Panc1 (cell line): ENCODE data around the gene CD37. TPM values are rescaled to one million over a fixed set of nuclear protein-coding genes. Genes with fewer than 3 reads are reported as not detected.

Source experiments
- ATAC-seq: fragments of 200-7000 bp; cut with Tn5 transposase; 2 replicates; pipeline ENCODE4 v1.9.1; 2020; ENCODE audit warnings: mild to moderate bottlenecking, moderate library complexity
- BruUV-seq: library from RNA; stranded (reverse); fragments of 400-500 nt; replicated peaks from 2 replicates; lab custom pipeline; 2021; lab: Mats Ljungman, UMichigan
- CTCF ChIA-PET: fragments of 300-600 bp; sonication (Branson Sonifier 250); formaldehyde crosslinking; loops from one replicate; lab custom pipeline; 2022; ENCODE audit warnings: antibody characterized with exemption; lab: Charles Lee
- POLR2A ChIA-PET: fragments of 300-600 bp; sonication (Branson Sonifier 250); formaldehyde crosslinking; loops from one replicate; lab custom pipeline; 2022; ENCODE audit warnings: antibody characterized with exemption; lab: Charles Lee
- DNase-seq: peaks from one replicate; pipeline ENCODE4 v3.0.0-alpha.2; 2010; ENCODE audit warnings: low read depth, low spot score
- H3K27ac ChIP-seq: 2 replicates; pipeline ENCODE4 v1.5.1; 2011; ENCODE audit warnings: mild to moderate bottlenecking, low read length, inconsistent platforms
- H3K27me3 ChIP-seq: fragments of 200-500 bp; sonication (Bioruptor generic); 2 replicates; pipeline ENCODE4 v1.6.0; 2014; ENCODE audit warnings: low read length, inconsistent platforms; ENCODE audit not compliant: control insufficient read depth, insufficient read depth
- H3K36me3 ChIP-seq: fragments of 200-500 bp; sonication (Bioruptor generic); 2 replicates; pipeline ENCODE4 v1.5.1; 2014; ENCODE audit warnings: inconsistent platforms, mild to moderate bottlenecking, low read length, moderate library complexity; ENCODE audit not compliant: control insufficient read depth, insufficient read depth
- H3K4me1 ChIP-seq: 2 replicates; pipeline ENCODE4 v1.5.1; 2011; ENCODE audit warnings: inconsistent platforms, mild to moderate bottlenecking, low read length, moderate library complexity; ENCODE audit not compliant: control insufficient read depth, insufficient read depth
- H3K4me3 ChIP-seq, 2 experiments: 2 replicates each; pipeline ENCODE4 v1.5.1; 2011 to 2012; ENCODE audit warnings: low read depth in 2 of 2, low read length in 2 of 2, mild to moderate bottlenecking in 2 of 2, inconsistent platforms in 1 of 2, moderate library complexity in 1 of 2
- H3K9me3 ChIP-seq: fragments of 200-500 bp; sonication (Bioruptor generic); 2 replicates; pipeline ENCODE4 v1.5.1; 2014; ENCODE audit warnings: low read depth, mild to moderate bottlenecking, inconsistent platforms, low read length, moderate library complexity; ENCODE audit not compliant: control insufficient read depth, insufficient read depth
- CTCF ChIP-seq: fragments of 450-650 bp; IDR thresholded peaks from 2 replicates; pipeline ENCODE4 v1.5.1; 2017; ENCODE audit warnings: mild to moderate bottlenecking
- POLR2AphosphoS5 ChIP-seq: IDR thresholded peaks from 2 replicates; pipeline ENCODE4 v1.6.1; 2012; ENCODE audit warnings: mild to moderate bottlenecking, low read depth, low read length, moderate library complexity
- REST ChIP-seq, 2 experiments: IDR thresholded peaks; 2 replicates each; pipeline ENCODE4 v1.6.1; 2011 to 2012; ENCODE audit warnings: low read depth in 2 of 2, control low read depth in 1 of 2, low read length in 1 of 2, mild to moderate bottlenecking in 1 of 2, moderate library complexity in 1 of 2; ENCODE audit not compliant: insufficient read depth in 1 of 2
- SIN3A ChIP-seq: IDR thresholded peaks from 2 replicates; pipeline ENCODE4 v1.6.1; 2012; ENCODE audit warnings: low read depth, mild to moderate bottlenecking, low read length, moderate library complexity, borderline replicate concordance; ENCODE audit not compliant: insufficient read depth
- TCF7L2 ChIP-seq: IDR thresholded peaks from 2 replicates; pipeline ENCODE4 v1.6.1; 2011; ENCODE audit warnings: mild to moderate bottlenecking, low read depth, low read length, inconsistent platforms
- in situ Hi-C: cut with HindIII; loops from 2 replicates; pipeline ENCODE4 v1.10.0; 2016; ENCODE audit warnings: low sequenced_read_pairs, low pct_unique_long_range_greater_than_20kb
- intact Hi-C: fragments of 100-400 bp; cut with micrococcal nuclease; formaldehyde crosslinking; loops from one replicate; pipeline ENCODE4 v1.10.0; 2022; ENCODE audit not compliant: unreplicated experiment
- total RNA-seq: library from RNA; stranded (reverse); gene quantifications from one replicate; pipeline ENCODE4 v1.2.1, GENCODE V29; 2021; ENCODE audit not compliant: unreplicated experiment

Gene CD37
- total RNA-seq, 1 experiment from 2014 or later: 0.33 TPM

GRCh38 chr19:49342291-49342721 lies 7.1 kb downstream of the CD37 start:
- Histone ChIP-seq H3K36me3 (no peaks in the 10 kb centered on the region; the same call in none of the 2 replicates), H3K9me3 (no peaks in the 10 kb centered on the region), H3K4me1 (peaks cover 3% of the 10 kb centered on the region; the same call in 1 of the 2 replicates), H3K4me3 (no peak overlapping the region), H3K27ac (no peak overlapping the region), H3K27me3 (no peaks in the 10 kb centered on the region)
- DNase-seq (no peak), ATAC-seq (no peak)
- in situ Hi-C loops (no loop called here), intact Hi-C loops (no loop called here)
- no TSS peak for BruUV-seq
- TF ChIP-seq SIN3A: no peak
- no peak for TF ChIP-seq CTCF
- no peak for TF ChIP-seq REST (IDR thresholded peaks at IDR 0.05; ENCODE audit: insufficient read depth in 1 of 2, low read depth in 2 of 2, low read length in 1 of 2)
- TF ChIP-seq POLR2AphosphoS5: no peak
- TF ChIP-seq TCF7L2: no peak
- ChIA-PET POLR2A (no interaction called here), CTCF (no interaction called here)

GRCh38 chr19:49343123-49343522 lies 7.9 kb downstream of the CD37 start:
- CTCF ChIA-PET: no interaction called here
- Histone ChIP-seq H3K4me3 (no peak overlapping the region), H3K36me3 (no peaks in the 10 kb centered on the region; the same call in none of the 2 replicates), H3K27ac (no peak overlapping the region), H3K9me3 (no peaks in the 10 kb centered on the region), H3K4me1 (peaks cover 3% of the 10 kb centered on the region; the same call in 1 of the 2 replicates), H3K27me3 (no peaks in the 10 kb centered on the region)
- no TSS peak for BruUV-seq
- POLR2A ChIA-PET: no interaction called here
- in situ Hi-C loops: no loop called here
- intact Hi-C loops: no loop called here
- no peak for DNase-seq
- no peak for ATAC-seq
- no peak for TF ChIP-seq REST (IDR thresholded peaks at IDR 0.05; ENCODE audit: insufficient read depth in 1 of 2, low read depth in 2 of 2, low read length in 1 of 2)
- no peak for TF ChIP-seq TCF7L2
- TF ChIP-seq SIN3A: no peak
